G401.6 (cell line): ENCODE data around the gene ANGEL2.
"Not testable (repeated sequence)": the region's sequence is repeated elsewhere in the genome, so short reads cannot be mapped to it uniquely, and the experiment has no call there.

Source experiments
- FAIRE-seq: peaks from 2 replicates; lab custom pipeline; 2012; peaks lifted over from hg19 to GRCh38; lab: Jason Lieb, UNC

ANGEL2 gene

DNA sequence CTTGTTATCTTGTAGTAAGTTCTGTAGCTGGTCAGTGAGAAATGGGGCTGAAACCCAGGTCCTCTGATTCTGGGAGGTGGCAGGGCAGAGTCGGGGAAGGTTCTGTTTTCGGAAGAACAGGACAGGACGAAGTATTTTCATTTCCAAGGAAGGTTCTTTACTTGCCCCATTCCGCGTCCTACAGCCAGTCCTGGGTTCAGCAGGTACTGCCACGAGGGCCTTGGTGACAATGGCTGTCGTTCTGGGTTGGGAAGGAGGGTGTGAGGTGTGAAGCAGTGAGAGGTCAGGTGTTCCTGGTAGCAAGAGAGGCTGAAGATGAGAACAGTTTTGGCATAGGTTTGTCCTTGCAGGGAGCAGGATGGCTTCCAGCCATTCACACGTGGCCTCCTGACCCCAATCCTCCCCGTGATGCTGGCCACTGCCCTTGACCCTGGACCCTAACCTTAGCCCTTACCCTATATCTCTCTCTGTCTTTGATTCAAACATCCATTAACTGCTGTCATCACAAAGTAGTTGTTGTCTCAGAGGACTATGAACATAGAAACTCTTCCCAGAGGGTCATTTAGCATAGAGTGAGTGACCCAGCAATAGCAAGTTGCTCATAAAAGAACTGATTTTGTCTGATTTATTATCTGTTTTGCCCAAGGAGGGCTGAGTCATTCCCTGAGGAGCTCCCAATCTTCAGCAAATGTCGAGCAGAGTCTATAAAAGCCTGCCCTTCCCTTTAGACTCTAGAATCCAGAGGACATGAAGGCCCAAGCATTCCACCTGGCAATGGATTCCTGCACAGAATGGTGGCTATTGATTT is 40.4 kb downstream of the ANGEL2 start:
- no peak for FAIRE-seq

DNA sequence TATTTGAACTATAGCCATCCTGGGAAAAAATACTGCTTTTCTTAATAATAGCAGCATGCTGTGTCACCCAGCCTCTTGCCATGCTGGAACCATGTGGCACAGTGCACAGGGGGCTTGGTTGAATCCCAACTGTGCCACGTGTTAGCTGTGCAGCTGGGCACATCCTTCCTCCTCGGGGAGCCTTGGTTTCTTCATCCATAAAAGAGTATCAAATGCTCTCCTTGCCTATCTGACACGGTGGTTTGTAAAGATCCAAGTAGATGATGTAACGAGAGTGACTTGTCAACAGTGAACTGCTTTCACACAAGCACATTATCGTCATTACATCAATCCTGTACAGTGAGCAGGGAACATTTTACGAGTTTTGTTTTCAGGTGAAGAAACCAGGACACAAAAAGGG is 41.0 kb downstream of the ANGEL2 start:
- no peak for FAIRE-seq

DNA sequence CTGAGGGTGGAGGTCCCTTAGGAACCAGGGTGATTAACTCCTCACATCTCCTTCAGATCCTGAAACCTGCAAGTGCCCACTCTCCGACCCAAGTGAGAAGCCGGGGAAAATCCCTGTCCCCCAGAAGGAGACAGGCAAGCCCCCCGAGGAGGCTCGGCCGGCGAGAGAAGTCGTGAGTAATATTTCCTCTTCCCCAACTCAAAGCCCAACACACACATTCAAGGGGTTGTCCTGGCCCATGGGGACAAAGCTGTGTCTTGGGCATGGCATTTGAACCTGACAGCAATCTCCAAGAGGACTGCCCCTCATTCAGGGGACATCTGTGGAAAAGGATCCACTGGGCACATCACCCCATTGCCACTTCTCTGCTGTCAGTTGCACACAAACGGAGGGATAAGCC is 41.8 kb downstream of the ANGEL2 start:
- no peak for FAIRE-seq

DNA sequence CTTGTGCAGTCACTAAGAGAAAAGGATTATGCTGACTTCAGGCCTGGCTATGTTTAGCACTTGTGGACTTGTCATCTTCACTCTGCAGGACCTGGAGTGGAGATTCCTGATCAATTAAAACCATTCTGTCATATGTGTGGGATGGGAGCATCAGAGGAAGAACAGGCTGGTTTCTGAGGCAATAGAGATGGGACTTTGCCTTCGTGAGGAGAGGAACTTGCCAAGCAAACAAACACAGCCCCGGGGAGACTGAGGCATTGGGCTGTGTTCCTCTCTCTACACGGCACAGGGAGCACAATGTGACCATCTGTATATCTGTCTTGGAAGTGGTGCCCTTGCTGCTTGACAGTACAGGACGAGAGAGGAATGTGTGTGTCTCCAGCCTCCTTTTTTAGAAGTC is 42.2 kb downstream of the ANGEL2 start:
- FAIRE-seq = no peak

DNA sequence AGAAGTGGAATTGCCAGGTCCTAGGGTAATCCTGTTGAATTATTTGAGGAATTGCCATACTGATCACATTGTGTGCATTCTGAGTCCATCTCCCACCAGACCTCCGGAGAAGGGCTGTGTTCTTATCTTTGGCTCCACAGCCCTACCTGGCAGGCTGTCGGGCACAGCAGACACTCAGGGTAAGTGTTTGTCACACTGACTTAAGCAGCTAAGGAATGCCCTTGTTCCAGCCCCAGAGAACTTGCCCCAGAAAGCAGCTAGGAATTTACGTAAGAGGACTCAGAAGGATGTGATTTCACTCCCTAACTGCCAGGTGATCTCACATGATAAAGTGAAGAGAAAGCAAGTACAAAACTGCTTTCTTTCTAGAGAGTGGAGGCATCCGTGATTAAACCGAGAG is 44.4 kb downstream of the ANGEL2 start:
- no peak for FAIRE-seq

DNA sequence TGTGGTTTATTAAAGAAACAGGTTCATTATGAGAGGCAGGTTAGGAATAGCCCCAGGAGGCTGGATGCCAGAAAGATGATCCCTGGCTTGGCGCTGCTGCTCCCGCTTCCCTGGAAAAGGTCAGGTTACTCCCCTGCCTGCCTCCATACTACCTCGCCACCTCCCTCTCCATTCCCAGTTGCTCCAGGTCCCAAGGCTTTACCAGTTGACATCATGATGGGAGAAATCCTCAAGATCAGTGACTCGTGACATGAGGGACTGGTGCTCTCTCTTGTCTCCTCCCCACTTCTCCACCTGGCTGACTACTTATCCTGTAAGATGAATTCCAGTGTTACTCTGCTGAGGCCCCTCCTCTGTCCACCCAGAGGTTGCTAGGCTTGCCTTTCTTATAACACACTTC is 45.6 kb downstream of the ANGEL2 start:
- no peak for FAIRE-seq

DNA sequence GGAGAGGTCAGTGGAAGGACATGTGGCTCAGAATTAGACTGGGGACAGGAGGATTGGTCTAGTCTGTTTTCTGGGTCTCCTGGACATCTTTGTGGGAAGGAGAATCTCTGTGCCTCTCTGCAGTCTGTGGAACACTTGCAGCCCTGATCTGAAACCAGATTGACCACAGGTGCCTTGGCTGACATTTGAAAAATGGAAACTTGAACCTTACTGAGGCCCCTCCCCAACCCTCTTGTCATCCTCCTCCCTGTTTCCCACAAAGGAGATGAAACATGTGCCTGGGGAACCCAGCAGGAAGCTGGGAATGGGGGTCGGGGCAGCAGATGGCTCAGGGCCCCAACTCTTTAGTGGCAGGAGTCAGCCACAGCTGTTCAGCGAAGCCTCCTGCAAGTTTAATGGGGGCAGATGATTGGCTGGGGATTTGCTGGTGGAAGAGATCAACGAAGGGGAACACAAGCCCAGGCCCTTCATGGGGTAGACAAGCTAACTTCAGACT is 47.3 kb downstream of the ANGEL2 start:
- no peak for FAIRE-seq

DNA sequence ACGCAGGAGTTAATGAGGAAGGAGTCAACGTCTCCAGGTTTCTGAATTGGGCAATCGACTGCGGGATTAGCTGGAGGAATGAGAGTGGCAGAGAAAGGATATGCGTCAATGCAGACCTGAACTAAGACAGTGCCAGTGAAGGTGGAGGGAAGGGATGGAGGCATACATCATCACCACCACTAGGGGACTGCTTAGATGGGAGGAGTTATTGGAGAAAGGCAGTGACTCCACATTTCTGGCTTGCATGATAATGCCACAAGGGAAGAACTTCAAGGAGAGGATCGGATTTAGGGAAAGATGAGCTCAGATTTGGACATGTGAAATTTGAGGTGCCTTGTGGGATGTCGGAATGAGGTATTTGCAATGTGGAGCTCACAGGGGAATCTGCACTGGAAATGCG is 47.9 kb downstream of the ANGEL2 start:
- no peak for FAIRE-seq

DNA sequence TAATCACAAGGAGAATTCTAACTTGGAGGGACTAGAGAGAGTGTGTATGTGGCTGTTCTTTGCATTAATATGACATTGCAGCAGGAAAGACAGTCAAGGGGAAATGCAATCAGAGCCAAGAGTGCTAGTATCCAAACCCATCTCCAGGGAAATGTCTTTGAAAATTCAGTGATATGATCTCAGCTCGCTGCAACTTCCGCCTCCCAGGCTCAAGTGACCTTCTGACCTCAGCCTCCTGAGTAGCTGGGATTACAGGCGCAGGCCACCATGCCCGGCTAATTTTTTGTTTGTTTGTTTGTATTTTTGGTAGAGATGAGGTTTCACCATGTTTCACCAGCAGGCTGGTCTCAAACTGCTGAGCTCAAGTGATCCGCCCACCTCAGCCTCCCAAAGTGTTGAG is 49.1 kb downstream of the ANGEL2 start:
- no peak for FAIRE-seq

DNA sequence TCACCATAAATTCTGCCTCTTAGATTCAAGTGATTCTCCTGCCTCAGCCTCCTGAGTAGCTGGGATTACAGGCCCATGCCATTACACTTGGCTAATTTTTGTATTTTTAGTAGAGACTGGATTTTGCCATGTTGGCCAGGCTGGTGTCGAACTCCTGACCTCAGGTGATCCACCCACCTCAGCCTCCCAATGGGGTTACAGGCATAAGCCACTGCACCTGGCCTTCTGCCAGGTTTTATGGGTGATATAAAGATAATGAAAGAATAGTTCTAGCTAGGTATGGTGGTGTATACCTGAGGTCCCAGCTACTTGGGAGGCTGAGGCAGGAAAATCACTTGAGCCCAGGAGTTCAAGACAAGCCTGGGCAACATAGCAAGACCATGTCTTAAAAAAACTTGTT is 50.7 kb downstream of the ANGEL2 start:
- FAIRE-seq = not testable (repeated sequence)

DNA sequence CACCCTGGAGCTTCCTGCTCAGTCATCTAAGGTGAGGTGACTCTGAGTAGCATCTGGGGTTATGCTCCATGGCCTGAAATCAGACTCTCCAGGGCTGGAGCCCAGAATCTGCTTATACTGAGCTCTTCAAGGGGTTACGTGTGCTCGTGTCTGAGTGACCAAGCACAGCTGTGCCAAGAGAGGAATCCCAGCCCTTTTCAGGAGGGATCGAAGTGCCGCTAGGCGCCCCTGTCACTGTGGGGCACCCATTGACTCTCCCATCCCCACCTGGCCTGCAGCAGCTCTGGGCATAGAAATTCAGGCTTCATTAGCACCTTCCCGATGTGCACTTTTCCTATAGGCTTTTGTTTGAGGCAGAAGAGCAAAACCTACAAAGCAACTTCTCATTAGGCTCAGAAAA is 51.6 kb downstream of the ANGEL2 start:
- FAIRE-seq = no peak

DNA sequence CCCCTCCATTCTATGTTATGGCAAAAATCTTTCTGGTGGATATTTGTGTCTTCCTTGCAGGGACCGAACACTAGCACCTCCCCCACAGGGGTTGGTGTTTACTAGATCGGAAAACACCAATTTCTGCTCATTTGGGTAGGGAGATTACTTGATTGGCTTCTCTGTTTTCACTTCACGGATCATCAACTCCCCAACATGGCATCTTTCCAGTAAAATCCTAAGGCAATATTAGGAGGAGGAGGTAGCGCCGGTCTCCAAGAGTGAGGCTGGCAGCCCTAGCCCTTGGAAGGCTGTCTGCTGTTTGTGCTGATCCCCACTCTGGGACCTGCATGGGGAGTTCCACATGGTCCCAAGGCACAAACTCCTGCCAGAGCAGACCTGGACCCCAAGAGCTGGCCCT is 53.2 kb downstream of the ANGEL2 start:
- FAIRE-seq = no peak

DNA sequence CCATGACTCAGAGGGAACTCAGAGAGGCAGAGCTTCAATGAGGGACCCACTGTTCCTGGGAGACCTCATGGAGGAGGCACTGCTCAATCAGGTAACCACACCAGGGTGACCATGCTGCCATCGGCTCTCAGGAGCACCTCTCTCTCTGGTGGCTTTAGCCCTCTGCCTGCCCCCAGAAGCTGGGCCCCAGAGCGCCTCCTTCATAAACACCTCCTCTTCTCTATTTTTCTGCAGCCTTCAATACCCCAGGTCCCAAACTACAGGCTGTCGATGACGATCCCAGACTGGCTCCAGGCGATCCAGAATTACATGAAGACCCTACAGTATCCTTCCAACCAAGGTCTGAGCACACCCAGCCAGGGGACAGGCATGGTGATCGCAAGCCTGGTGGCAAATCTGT is 54.7 kb downstream of the ANGEL2 start:
- FAIRE-seq = no peak

DNA sequence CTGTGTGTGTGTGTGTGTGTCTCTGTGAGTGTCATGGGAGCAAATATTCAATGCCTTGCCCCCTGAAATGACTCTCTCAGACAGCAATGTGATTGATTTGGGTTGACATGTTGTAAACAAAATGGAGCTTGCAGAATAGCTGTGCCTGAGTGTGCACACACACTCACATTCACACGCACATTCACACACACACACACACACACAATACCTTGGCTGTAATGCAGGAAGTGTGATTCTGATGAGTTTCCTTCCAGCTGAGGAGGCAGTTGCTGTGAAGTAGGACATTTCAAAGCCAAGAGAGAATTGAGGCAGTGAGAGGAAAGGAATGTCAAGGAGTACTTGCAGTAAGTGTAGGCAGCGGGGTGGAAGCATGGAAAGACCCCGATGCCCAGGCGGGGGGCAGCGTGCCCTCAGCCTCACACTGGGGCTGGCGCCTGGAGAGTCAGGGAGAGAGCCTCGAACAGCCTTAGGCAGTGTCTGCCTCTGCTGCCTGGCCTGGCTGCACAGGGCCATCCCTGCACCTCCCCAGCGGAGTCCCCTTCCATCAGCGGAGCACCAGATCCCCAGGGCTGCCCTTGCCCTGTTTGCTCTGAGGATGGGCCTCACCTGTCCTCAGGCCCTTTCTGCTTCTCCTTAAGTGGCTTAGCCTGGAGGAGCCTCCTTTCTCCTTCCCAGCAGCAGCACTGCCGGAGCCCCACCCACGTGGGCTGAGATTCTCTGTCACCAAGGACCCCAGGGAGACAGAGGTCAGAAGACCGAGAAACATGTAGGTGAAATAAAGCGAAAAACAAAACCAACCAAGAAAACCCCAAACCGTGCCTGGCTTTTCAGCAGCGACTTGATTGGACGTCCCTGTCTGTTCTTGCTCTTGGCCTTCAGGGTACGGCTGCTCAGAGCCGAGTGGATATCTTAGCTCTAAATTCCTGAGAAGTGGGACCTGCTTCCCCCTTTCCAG is 56.1 kb downstream of the ANGEL2 start:
- FAIRE-seq = no peak

DNA sequence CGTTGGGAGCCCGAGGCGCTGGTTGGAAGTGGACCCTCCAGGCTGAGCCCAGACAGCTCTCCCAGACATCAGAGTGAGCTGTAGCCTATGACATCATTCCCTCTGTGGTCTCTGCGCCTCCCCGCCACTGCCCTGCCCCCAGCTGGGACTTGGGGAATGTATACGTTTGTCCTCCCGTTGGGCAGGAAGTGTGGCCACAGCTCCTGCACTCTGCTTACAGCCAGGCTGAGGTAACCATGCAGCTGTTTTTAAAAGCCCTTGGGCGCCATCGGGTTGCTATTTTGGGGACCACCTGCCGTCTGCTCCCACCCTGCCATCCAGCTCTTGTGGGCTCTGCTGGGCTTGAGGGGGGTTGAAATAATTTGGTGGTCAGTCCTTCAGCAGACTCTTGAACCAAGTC is 57.5 kb downstream of the ANGEL2 start:
- no peak for FAIRE-seq

DNA sequence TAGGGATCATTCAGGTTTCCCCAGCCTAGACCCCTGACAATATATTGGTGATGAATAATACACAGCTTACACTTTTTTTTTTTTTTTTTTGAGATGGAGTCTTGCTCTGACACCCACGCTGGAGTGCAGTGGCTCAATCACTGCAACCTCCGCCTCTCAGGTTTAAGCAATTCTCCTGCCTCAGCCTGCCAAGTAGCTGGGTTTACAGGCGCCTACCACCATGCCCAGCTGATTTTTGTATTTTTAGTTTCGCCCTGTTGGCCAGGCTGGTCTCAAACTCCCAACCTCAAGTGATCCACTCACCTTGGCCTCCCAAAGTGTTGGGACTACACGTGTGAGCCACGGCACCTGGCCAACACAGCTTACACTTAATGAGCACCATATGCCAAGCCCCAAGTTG is 58.1 kb downstream of the ANGEL2 start:
- no peak for FAIRE-seq

DNA sequence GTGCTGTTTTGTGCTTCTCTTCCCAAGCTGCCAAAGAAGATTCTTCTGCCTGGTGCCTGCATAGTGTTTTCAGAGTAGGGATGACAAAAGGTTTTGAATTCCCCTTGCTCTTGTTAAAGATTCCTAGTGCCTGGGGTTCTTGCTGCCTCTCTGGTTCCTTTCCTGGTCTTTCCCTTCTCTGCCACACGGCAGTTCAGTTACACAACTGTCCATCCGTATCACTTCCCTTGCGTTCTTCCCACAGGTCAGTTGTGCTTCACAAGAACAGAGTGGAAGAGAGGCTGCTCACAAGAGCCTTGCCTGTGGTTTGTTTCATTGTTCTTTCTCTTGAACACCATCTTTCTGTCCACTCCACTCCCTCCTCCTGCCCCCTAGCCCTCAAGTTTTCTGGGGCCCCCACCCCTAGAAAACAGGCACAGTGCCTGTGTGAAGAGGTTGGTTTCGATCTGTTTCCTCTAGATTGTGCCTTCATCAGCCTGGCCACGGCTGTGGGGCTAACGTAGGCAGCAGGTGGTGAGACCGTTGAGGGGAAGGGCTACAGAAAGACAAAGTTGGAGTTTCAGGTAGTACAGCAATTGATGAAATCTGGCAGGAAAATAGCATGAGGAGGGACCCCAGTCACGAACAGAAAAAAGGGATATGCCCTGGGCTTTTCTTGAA is 59.6 kb downstream of the ANGEL2 start:
- FAIRE-seq = no peak

DNA sequence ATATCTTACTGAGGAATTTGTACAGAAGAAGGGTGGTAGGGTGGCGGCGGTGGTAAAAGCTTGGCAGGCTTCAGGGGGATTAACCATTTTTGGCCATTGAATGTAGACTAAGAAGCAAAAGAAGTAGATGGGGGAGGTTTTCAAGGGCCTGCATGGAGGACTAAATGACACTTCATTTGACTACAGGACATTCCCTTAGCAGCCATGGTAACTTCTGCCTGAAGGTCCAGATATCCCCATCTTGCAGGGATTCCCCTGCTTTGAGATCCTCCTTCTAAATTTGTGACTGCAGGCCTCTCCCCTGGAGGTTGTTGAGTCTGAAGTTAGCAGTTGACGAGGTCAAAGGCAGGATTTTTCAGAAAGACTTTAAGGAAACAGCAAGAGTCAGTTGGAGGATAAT is 60.6 kb downstream of the ANGEL2 start:
- no peak for FAIRE-seq

DNA sequence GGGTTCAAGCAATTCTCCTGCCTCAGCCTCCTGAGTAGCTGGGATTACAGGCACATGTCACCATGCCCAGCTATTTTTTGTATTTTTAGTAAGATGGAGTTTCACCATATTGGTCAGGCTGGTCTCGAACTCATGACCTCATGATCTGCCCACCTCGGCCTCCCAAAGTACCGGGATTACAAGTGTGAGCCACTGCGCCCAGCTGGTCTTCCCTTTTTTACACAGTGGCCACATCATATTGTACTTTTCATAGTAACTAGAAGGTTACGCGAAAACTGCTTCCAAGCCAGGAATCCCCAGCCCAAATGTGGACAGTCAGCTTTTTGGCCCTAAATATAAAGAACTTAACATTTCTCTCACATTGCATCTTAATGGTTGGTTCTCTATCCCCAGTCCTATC is 61.2 kb downstream of the ANGEL2 start:
- no peak for FAIRE-seq

DNA sequence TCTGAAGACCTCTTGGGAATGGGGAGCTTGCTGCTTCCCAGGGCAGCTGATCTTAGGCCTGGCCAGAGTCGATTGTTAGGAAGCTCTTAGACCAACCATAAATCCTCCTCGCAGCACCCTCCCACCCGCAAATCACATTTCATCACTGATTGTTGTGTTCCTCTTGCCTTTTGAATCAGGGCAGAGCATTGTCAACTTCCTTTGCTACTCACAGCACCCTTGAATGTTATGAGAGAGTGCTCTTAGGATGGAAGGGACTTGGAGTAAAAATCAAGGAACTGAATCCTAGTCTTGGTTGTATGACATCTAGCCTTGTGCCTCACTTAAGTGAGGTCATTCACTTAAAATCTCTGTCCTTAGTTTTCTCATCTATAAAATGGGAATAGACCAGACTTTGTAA is 62.3 kb downstream of the ANGEL2 start:
- FAIRE-seq = no peak

DNA sequence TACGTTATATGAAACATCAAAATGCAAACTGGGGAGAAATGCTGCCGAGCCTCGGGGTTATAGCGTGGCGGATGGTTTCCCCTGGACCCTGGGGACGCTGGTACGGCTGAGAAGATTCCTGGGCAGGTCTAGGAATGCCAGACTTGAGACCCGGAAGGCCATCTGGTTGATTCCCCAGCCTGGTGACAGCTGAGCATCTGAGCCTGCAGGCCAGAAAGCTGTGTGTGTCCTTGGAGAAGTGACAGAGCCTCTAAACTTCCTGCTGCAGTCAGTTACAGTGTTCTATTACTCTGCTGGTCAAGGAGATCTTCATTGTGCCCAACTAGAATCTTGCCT is 63.1 kb downstream of the ANGEL2 start:
- no peak for FAIRE-seq

DNA sequence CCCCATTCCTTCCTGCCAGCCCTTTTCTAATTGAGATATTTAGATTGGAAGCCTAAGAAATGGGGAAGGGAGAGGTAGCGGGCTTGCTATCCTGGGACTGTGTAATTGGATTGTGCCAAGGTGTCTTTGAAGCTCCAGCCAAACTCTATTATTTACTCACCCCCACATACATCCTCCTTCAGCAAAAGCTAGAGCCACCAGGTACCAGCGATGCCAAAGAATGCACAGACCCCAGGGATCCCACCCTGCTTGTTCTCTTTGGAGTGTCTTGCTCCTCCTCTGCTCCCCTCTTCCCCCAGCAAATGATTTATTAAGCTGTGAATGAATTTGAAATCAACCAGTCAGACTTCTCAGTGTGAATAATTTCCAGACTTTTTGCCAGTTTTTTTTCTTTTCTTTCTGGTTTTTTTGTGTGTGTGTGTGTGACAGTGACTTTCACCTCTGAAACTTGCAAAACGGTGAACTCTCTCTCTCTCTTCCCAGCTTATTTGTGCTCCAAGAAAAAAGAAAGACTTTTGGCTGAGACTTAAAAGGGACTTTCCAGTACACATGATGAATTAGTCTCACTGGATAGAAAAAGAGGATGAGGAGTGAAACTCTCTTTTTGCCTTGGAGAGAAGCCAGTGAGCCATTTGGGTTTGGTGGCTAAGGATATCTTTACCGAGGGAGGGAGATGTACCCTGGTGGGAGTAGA is 63.6 kb downstream of the ANGEL2 start:
- FAIRE-seq = no peak
